Measurements from ENCODE around the gene NINL.

- no peak for TF ChIP-seq CTCF (conservative IDR thresholded peaks at IDR 0.05; ENCODE audit: low read depth, low read length)
- TF ChIP-seq EZH2 (IDR thresholded peaks at IDR 0.05; ENCODE audit: borderline replicate concordance, low read depth, low read length, poor library complexity, severe bottlenecking), result no peak
Measured at GRCh38 chr20:25624500-25624939, 39.2 kb upstream of the NINL start.

Measured in A673 (cell line).